ENCODE measurements around the gene LBR.

- TF ChIP-seq CTCF (IDR thresholded peaks at IDR 0.05 in 4 of 5, conservative IDR thresholded peaks at IDR 0.05 in 1 of 5) (no peak), POLR2A (IDR thresholded peaks at IDR 0.05) (no peak)
These were observed 65.0 kb downstream of the LBR start for GRCh38 chr1:225362805-225363204.

All from gastrocnemius medialis (tissue), 4 donors.